Effector CD8-positive, alpha-beta T cell (primary cell): ENCODE results near the gene CRYBG1.
"Not testable (repeated sequence)": the region's sequence is repeated elsewhere in the genome, so short reads cannot be mapped to it uniquely, and the experiment has no call there.

Experiments
- DNase-seq: peaks from one replicate; lab custom pipeline; 2025; lab: John Stamatoyannopoulos, UW

CRYBG1 gene

GRCh38 chr6:106527979-106528378 lies 167.5 kb downstream of the CRYBG1 start:
- no peak for DNase-seq

GRCh38 chr6:106528521-106528920 lies 168.0 kb downstream of the CRYBG1 start:
- no peak for DNase-seq

- no peak for DNase-seq
Measured at GRCh38 chr6:106529438-106529837, 168.9 kb downstream of the CRYBG1 start.

- no peak for DNase-seq
Measured at GRCh38 chr6:106530026-106530425, 169.5 kb downstream of the CRYBG1 start.

GRCh38 chr6:106530502-106530901 lies 170.0 kb downstream of the CRYBG1 start:
- no peak for DNase-seq

GRCh38 chr6:106533054-106533453 lies 172.5 kb downstream of the CRYBG1 start:
- no peak for DNase-seq

- no peak for DNase-seq
Measured at GRCh38 chr6:106534004-106534403, 173.5 kb downstream of the CRYBG1 start.

GRCh38 chr6:106534564-106534982 lies 174.1 kb downstream of the CRYBG1 start:
- no peak for DNase-seq

- DNase-seq, result no peak
Measured at GRCh38 chr6:106535012-106535411, 174.5 kb downstream of the CRYBG1 start.

- DNase-seq, result no peak
Measured at GRCh38 chr6:106536357-106536756, 175.8 kb downstream of the CRYBG1 start.

GRCh38 chr6:106536851-106537250 lies 176.3 kb downstream of the CRYBG1 start:
- no peak for DNase-seq

GRCh38 chr6:106537662-106538061 lies 177.1 kb downstream of the CRYBG1 start:
- DNase-seq, result no peak

- DNase-seq, result no peak
Measured at GRCh38 chr6:106538145-106538544, 177.6 kb downstream of the CRYBG1 start.

GRCh38 chr6:106539936-106540335 lies 179.4 kb downstream of the CRYBG1 start:
- no peak for DNase-seq

GRCh38 chr6:106540432-106540831 lies 179.9 kb downstream of the CRYBG1 start:
- DNase-seq, result no peak

GRCh38 chr6:106540907-106541306 lies 180.4 kb downstream of the CRYBG1 start:
- DNase-seq, result no peak

- DNase-seq, result no peak
Measured at GRCh38 chr6:106546261-106546690, 185.8 kb downstream of the CRYBG1 start.

GRCh38 chr6:106546691-106547414 lies 186.3 kb downstream of the CRYBG1 start:
- DNase-seq, result no peak

GRCh38 chr6:106547601-106548453 lies 187.3 kb downstream of the CRYBG1 start:
- DNase-seq, result no peak

- DNase-seq, result not testable (repeated sequence)
Measured at GRCh38 chr6:106548926-106549455, 188.5 kb downstream of the CRYBG1 start.

GRCh38 chr6:106549521-106549920 lies 189.0 kb downstream of the CRYBG1 start:
- DNase-seq, result no peak

GRCh38 chr6:106551155-106551554 lies 190.6 kb downstream of the CRYBG1 start:
- no peak for DNase-seq

- no peak for DNase-seq
Measured at GRCh38 chr6:106553440-106553839, 192.9 kb downstream of the CRYBG1 start.
